ENCODE data around the gene FRMD4A.

DNA sequence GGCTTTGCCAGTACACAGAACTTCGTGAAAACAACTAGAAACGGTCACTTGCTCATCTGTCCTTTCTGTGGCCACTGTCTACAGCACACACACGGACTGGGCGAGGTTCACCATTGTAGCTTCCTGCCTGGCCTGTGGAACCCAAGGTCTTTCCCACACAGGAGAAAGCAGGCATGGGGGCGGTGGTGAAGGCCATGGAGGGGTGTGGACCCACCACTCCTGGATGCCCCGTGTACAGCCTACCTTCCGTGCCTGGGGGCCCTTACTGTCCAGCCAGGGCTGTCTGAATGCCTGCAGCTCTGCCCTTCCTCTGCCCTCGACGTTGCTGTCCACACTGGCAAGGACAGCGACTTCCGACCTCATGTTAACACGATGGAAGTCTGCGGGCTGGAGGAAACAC, 635.1 kb downstream of the FRMD4A start:
- TF ChIP-seq, protein P1, sequence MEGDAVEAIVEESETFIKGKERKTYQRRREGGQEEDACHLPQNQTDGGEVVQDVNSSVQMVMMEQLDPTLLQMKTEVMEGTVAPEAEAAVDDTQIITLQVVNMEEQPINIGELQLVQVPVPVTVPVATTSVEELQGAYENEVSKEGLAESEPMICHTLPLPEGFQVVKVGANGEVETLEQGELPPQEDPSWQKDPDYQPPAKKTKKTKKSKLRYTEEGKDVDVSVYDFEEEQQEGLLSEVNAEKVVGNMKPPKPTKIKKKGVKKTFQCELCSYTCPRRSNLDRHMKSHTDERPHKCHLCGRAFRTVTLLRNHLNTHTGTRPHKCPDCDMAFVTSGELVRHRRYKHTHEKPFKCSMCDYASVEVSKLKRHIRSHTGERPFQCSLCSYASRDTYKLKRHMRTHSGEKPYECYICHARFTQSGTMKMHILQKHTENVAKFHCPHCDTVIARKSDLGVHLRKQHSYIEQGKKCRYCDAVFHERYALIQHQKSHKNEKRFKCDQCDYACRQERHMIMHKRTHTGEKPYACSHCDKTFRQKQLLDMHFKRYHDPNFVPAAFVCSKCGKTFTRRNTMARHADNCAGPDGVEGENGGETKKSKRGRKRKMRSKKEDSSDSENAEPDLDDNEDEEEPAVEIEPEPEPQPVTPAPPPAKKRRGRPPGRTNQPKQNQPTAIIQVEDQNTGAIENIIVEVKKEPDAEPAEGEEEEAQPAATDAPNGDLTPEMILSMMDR (IDR thresholded peaks at IDR 0.05; ENCODE audit: low read depth, low read length, poor library complexity, severe bottlenecking) = no peak
- TF ChIP-seq EZH2phosphoT487 (IDR thresholded peaks at IDR 0.05; ENCODE audit: borderline replicate concordance, low read length) = no peak
